A549 (cell line): ENCODE data around the gene SRF.

ENCODE experiments used
- TP53 ChIP-seq: fragments of 250-450 bp; sonication (Bioruptor Pico); IDR thresholded peaks from 2 replicates; pipeline ENCODE4 v1.5.0; 2021; ENCODE audit warnings: mild to moderate bottlenecking, moderate library complexity
- ZFP36 ChIP-seq: fragments of 450-650 bp; IDR thresholded peaks from 2 replicates; pipeline ENCODE4 v1.6.1; 2014; ENCODE audit warnings: borderline replicate concordance; ENCODE audit not compliant: partially characterized antibody
- TF ChIP-seq, protein P1 (sequence below): fragments of >200 bp; sonication (Bioruptor Twin); formaldehyde crosslinking; IDR thresholded peaks from 3 replicates; pipeline ENCODE4 v1.5.1; 2016

DNA sequence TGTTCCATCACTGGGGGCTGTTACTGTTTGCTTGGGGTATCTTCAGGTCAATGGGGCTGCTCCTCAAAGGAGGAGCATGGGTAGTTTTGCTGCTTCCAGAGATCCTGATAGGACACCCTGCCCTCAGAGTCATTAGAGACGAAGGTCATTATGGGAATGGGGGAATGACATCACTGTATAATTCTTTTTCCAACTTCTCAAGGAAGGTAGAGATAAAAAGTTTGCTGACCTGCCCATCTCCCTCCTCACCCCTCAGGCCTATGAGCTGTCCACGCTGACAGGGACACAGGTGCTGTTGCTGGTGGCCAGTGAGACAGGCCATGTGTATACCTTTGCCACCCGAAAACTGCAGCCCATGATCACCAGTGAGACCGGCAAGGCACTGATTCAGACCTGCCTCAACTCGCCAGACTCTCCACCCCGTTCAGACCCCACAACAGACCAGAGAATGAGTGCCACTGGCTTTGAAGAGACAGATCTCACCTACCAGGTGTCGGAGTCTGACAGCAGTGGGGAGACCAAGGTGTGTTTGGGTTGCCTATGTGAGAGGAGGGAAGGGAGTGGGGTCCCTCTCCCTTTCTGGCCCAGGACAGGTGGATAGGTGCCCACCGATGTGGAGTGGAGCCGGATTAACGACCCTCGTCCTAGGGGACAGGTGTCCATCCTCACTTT lies 2.7 kb downstream of the SRF start:
- TF ChIP-seq, protein P1, sequence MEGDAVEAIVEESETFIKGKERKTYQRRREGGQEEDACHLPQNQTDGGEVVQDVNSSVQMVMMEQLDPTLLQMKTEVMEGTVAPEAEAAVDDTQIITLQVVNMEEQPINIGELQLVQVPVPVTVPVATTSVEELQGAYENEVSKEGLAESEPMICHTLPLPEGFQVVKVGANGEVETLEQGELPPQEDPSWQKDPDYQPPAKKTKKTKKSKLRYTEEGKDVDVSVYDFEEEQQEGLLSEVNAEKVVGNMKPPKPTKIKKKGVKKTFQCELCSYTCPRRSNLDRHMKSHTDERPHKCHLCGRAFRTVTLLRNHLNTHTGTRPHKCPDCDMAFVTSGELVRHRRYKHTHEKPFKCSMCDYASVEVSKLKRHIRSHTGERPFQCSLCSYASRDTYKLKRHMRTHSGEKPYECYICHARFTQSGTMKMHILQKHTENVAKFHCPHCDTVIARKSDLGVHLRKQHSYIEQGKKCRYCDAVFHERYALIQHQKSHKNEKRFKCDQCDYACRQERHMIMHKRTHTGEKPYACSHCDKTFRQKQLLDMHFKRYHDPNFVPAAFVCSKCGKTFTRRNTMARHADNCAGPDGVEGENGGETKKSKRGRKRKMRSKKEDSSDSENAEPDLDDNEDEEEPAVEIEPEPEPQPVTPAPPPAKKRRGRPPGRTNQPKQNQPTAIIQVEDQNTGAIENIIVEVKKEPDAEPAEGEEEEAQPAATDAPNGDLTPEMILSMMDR: no peak
- TF ChIP-seq ZFP36 (no peak), TP53 (CRISPR knock-in tag) (no peak)
